Fibroblast of lung (primary cell): ENCODE measurements around the gene RAG2.

ENCODE experiments used
- CTCF ChIP-seq, 2 donors: IDR thresholded peaks in 1 of 2; conservative IDR thresholded peaks in 1 of 2; 1 replicate in 1 of 2; 2 replicates in 1 of 2; pipeline ENCODE4 v1.5.1; 2011 to 2012; ENCODE audit warnings: low read length in 2 of 2, control low read depth in 1 of 2, inconsistent platforms in 1 of 2, low read depth in 1 of 2, mild to moderate bottlenecking in 1 of 2
- EZH2 ChIP-seq: IDR thresholded peaks from 2 replicates; pipeline ENCODE4 v1.5.1; 2012; ENCODE audit warnings: low read length, control low read depth, mild to moderate bottlenecking; ENCODE audit errors: missing control alignments

- TF ChIP-seq CTCF (conservative IDR thresholded peaks at IDR 0.05 in 1 of 2, IDR thresholded peaks at IDR 0.05 in 1 of 2; ENCODE audit: low read depth in 1 of 2, low read length in 2 of 2), result no peak
- TF ChIP-seq EZH2, result no peak
Observed at GRCh38 chr11:36583667-36584066, 14.4 kb downstream of the RAG2 start.
